ENCODE data around the gene TANC1.

GRCh38 chr2:159013103-159013502, 44.7 kb downstream of the TANC1 start:
- TF ChIP-seq, protein P1, sequence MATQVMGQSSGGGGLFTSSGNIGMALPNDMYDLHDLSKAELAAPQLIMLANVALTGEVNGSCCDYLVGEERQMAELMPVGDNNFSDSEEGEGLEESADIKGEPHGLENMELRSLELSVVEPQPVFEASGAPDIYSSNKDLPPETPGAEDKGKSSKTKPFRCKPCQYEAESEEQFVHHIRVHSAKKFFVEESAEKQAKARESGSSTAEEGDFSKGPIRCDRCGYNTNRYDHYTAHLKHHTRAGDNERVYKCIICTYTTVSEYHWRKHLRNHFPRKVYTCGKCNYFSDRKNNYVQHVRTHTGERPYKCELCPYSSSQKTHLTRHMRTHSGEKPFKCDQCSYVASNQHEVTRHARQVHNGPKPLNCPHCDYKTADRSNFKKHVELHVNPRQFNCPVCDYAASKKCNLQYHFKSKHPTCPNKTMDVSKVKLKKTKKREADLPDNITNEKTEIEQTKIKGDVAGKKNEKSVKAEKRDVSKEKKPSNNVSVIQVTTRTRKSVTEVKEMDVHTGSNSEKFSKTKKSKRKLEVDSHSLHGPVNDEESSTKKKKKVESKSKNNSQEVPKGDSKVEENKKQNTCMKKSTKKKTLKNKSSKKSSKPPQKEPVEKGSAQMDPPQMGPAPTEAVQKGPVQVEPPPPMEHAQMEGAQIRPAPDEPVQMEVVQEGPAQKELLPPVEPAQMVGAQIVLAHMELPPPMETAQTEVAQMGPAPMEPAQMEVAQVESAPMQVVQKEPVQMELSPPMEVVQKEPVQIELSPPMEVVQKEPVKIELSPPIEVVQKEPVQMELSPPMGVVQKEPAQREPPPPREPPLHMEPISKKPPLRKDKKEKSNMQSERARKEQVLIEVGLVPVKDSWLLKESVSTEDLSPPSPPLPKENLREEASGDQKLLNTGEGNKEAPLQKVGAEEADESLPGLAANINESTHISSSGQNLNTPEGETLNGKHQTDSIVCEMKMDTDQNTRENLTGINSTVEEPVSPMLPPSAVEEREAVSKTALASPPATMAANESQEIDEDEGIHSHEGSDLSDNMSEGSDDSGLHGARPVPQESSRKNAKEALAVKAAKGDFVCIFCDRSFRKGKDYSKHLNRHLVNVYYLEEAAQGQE (IDR thresholded peaks at IDR 0.05; ENCODE audit: unreplicated experiment), result no peak
- TF ChIP-seq, protein P2, sequence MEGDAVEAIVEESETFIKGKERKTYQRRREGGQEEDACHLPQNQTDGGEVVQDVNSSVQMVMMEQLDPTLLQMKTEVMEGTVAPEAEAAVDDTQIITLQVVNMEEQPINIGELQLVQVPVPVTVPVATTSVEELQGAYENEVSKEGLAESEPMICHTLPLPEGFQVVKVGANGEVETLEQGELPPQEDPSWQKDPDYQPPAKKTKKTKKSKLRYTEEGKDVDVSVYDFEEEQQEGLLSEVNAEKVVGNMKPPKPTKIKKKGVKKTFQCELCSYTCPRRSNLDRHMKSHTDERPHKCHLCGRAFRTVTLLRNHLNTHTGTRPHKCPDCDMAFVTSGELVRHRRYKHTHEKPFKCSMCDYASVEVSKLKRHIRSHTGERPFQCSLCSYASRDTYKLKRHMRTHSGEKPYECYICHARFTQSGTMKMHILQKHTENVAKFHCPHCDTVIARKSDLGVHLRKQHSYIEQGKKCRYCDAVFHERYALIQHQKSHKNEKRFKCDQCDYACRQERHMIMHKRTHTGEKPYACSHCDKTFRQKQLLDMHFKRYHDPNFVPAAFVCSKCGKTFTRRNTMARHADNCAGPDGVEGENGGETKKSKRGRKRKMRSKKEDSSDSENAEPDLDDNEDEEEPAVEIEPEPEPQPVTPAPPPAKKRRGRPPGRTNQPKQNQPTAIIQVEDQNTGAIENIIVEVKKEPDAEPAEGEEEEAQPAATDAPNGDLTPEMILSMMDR (conservative IDR thresholded peaks at IDR 0.05; ENCODE audit: low read depth in 2 of 2), result no peak
- TF ChIP-seq EZH2 (IDR thresholded peaks at IDR 0.05; ENCODE audit: low read depth, unreplicated experiment), result no peak
- TF ChIP-seq POLR2AphosphoS5 (IDR thresholded peaks at IDR 0.05; ENCODE audit: low read depth), result no peak
- TF ChIP-seq JUNB (IDR thresholded peaks at IDR 0.05; ENCODE audit: unreplicated experiment), result no peak
- no peak for TF ChIP-seq EZH2phosphoT487 (IDR thresholded peaks at IDR 0.05; ENCODE audit: unreplicated experiment)
- TF ChIP-seq CREB1 (CRISPR knock-in tag; IDR thresholded peaks at IDR 0.05; ENCODE audit: low read depth), result no peak
- TF ChIP-seq ZNF331 (CRISPR knock-in tag; IDR thresholded peaks at IDR 0.05; ENCODE audit: low read depth), result no peak
- TF ChIP-seq ETS1 (IDR thresholded peaks at IDR 0.05), result no peak
- TF ChIP-seq ZNF114 (CRISPR knock-in tag; IDR thresholded peaks at IDR 0.05), result no peak
- no peak for TF ChIP-seq STAT1 (IDR thresholded peaks at IDR 0.05; ENCODE audit: unreplicated experiment)
- TF ChIP-seq, protein P3, sequence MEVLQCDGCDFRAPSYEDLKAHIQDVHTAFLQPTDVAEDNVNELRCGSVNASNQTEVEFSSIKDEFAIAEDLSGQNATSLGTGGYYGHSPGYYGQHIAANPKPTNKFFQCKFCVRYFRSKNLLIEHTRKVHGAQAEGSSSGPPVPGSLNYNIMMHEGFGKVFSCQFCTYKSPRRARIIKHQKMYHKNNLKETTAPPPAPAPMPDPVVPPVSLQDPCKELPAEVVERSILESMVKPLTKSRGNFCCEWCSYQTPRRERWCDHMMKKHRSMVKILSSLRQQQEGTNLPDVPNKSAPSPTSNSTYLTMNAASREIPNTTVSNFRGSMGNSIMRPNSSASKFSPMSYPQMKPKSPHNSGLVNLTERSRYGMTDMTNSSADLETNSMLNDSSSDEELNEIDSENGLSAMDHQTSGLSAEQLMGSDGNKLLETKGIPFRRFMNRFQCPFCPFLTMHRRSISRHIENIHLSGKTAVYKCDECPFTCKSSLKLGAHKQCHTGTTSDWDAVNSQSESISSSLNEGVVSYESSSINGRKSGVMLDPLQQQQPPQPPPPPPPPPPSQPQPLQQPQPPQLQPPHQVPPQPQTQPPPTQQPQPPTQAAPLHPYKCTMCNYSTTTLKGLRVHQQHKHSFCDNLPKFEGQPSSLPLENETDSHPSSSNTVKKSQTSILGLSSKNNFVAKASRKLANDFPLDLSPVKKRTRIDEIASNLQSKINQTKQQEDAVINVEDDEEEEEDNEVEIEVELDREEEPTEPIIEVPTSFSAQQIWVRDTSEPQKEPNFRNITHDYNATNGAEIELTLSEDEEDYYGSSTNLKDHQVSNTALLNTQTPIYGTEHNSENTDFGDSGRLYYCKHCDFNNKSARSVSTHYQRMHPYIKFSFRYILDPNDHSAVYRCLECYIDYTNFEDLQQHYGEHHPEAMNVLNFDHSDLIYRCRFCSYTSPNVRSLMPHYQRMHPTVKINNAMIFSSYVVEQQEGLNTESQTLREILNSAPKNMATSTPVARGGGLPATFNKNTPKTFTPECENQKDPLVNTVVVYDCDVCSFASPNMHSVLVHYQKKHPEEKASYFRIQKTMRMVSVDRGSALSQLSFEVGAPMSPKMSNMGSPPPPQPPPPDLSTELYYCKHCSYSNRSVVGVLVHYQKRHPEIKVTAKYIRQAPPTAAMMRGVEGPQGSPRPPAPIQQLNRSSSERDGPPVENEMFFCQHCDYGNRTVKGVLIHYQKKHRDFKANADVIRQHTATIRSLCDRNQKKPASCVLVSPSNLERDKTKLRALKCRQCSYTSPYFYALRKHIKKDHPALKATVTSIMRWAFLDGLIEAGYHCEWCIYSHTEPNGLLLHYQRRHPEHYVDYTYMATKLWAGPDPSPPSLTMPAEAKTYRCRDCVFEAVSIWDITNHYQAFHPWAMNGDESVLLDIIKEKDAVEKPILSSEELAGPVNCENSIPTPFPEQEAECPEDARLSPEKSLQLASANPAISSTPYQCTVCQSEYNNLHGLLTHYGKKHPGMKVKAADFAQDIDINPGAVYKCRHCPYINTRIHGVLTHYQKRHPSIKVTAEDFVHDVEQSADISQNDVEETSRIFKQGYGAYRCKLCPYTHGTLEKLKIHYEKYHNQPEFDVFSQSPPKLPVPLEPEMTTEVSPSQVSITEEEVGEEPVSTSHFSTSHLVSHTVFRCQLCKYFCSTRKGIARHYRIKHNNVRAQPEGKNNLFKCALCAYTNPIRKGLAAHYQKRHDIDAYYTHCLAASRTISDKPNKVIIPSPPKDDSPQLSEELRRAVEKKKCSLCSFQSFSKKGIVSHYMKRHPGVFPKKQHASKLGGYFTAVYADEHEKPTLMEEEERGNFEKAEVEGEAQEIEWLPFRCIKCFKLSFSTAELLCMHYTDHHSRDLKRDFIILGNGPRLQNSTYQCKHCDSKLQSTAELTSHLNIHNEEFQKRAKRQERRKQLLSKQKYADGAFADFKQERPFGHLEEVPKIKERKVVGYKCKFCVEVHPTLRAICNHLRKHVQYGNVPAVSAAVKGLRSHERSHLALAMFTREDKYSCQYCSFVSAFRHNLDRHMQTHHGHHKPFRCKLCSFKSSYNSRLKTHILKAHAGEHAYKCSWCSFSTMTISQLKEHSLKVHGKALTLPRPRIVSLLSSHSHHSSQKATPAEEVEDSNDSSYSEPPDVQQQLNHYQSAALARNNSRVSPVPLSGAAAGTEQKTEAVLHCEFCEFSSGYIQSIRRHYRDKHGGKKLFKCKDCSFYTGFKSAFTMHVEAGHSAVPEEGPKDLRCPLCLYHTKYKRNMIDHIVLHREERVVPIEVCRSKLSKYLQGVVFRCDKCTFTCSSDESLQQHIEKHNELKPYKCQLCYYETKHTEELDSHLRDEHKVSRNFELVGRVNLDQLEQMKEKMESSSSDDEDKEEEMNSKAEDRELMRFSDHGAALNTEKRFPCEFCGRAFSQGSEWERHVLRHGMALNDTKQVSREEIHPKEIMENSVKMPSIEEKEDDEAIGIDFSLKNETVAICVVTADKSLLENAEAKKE (CRISPR knock-in tag; IDR thresholded peaks at IDR 0.05), result no peak
